ENCODE measurements around the gene RPS3A.
"Not testable (repeated sequence)": the region's sequence is repeated elsewhere in the genome, so short reads cannot be mapped to it uniquely, and the experiment has no call there.

Gene RPS3A

GRCh38 chr4:151117371-151117962 lies 18.0 kb downstream of the RPS3A start:
- peak; percentile 32 for DNase-seq

- no peak for DNase-seq
Observed at GRCh38 chr4:151129796-151130195, 30.4 kb downstream of the RPS3A start.

- DNase-seq: no peak
Observed at GRCh38 chr4:151133311-151133710, 33.9 kb downstream of the RPS3A start.

GRCh38 chr4:151136048-151136447 lies 36.6 kb downstream of the RPS3A start:
- not testable (repeated sequence) for DNase-seq

DNA sequence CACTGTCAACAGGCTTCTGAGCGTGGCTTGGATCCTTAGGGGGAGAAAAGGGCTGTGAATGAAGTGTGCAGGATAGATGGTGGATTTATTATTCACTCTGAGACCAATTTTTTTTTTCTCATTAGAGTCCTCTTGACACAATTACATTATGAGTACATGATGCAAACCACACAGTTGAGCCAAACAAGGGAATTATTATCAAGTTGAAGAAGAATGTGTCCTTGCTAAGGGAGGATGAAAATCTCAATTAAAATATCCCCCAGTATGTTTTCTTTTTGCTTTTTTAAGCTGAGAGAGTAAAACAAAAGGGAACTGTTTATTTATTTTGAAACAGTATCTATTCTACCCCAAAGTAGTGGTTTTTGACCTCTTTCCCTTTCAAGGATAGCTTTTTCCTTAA lies 40.4 kb downstream of the RPS3A start:
- no peak for DNase-seq

- DNase-seq: no peak
Observed at GRCh38 chr4:151142758-151143157, 43.3 kb downstream of the RPS3A start.

DNA sequence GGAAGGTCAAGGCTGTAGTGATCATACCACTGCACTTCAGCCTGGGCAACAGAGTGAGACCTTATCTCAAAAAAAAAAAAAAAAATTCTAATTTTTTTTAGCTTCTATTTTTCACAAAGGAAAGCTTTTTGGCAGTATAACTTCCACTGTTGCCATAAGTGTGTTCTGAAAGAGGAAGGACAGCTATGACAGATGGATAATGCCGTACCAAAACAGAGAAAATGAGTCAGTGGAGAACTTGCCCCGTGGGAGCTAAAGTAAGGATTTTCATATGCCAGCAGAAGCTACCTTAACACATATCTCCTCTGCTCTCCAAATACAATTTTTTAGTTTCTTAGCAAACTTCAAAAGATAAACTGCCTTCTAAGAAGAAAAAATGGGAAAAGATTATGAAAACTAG lies 43.7 kb downstream of the RPS3A start:
- DNase-seq: no peak

GRCh38 chr4:151143811-151144210 lies 44.4 kb downstream of the RPS3A start:
- no peak for DNase-seq

DNA sequence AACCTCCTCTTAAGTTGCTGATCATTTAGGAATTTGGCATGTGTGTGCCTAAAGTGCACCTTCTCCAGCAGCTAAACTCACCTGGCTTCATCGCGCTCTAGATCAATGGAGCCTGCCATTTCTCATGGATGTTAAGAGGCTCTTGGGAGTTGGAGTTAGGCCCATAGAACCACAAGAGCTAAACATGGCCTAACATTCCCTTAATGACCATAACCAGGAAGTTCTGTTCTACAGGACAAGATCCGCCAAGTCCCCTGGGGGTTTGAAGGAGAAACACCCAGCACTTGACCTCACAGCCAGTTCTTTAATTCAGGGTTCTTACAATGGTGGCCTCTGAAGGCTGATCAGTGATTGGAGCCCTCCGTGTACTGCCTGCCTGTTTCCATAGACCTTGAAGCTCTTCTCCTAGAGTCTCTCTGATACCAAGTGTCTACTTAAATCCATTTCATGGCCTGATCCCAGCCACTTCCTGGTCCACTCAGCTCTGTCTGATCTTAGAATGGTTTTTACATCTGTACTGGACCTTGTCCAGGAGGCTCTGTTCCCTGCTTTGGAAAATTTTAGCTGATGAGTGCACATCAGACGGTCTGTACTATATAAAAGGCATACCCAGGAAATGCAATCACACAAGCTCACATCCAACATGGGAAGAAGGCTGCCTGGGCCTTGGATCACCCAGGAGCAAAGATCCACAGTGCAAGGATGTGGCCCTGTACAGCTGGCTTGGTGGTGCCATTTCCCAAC lies 45.1 kb downstream of the RPS3A start:
- no peak for DNase-seq

DNA sequence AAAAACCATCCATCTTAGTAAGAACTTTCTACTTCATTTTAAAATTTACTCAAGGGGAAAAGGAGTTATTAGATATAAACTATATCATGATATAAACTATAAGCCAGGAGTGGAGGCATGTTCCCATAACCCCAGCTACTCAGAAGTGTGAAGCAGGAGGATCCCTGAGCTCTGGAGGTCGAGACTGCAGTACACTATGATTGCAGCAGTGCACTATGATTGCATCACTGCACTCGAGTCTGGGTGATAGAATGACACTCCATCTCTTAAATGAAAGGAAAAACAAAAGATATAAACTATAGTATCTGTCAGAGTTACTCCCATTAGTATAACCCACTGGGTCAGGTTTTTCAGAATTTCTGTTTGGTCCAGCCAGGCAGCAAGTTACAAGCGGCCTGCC lies 47.6 kb downstream of the RPS3A start:
- DNase-seq: no peak

GRCh38 chr4:151148261-151148660 lies 48.8 kb downstream of the RPS3A start:
- no peak for DNase-seq

- DNase-seq: no peak
Observed at GRCh38 chr4:151150821-151151580, 51.6 kb downstream of the RPS3A start.

DNA sequence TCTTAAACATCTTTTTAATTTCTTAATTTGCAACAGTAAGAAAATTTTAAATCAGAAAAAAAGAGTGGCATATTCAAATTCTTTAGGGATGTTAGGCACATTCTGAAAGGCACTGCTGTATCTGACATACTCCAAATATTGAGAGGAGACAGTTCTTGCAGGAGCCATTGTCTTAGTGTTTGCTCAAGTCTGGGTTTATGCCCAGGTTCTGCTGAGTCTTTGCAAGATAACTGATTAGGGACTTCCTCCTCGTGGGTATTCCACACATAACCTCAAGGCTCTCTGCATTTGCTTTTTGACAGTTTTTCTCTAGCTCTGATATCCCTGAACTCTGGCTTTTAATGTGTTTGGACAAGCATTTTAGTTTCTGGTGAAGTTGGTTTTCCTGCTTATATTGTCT lies 52.6 kb downstream of the RPS3A start:
- DNase-seq: no peak

- no peak for DNase-seq
Observed at GRCh38 chr4:151153585-151153984, 54.2 kb downstream of the RPS3A start.

Measured in activated T-cell treated with anti-CD3 and anti-CD28 coated beads, Interleukin-2, amount 50 U/mL, for 1 hour (primary cell).